Measurements from ENCODE around the gene KIAA1958. TPM values are rescaled to one million over a fixed set of nuclear protein-coding genes. Genes with fewer than 3 reads are reported as not detected.

The KIAA1958 gene
- total and polyA plus RNA-seq, 5 donors = 0.66 to 4.4 (median 3.1) TPM

DNA sequence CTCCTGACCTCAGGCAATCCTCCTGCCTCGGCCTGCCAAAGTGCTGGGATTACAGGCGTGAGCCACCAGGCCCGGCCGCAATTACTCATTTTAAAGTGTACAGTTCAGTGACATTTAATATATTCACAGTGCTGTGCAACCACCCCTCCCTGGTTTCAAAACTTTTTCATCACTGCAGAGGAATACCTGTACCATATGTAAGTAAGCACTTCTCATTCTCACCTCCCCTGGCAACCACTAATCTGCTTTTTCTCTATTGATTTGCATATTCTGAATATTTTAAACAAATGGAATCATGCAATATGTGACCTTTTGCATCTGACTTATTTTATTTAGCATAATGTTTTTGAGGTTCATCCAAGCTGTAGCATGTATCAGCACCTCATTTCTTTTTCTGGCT is 21.3 kb upstream of the KIAA1958 start:
- intact Hi-C loops (cut with DNase I) = loop anchor here in 1 of 4 donors (10.0 kb wide), 1 partner anchor 239 kb away; no protein-coding TSS in a partner anchor
- WGBS = 98% methylated on average over 4 of the region's 4 CpGs
- no peak overlapping the region for H3K27ac ChIP-seq (ENCODE audit: low read length)

GRCh38 chr9:112472996-112473395 is 13.6 kb upstream of the KIAA1958 start:
- intact Hi-C loops (cut with DNase I) = loop anchor here in 1 of 4 donors (10.0 kb wide), 1 partner anchor 342 kb away; no protein-coding TSS in a partner anchor
- H3K27ac ChIP-seq (ENCODE audit: low read length) = no peak overlapping the region
- ATAC-seq (no peak), DNase-seq (no peak)
- no peaks in the 10 kb centered on the region for H3K27me3 ChIP-seq (ENCODE audit: control insufficient read depth, insufficient read depth)
- WGBS = 87% methylated on average over 3 of the region's 3 CpGs
- no peaks in the 10 kb centered on the region for H3K4me1 ChIP-seq (ENCODE audit: control insufficient read depth, insufficient read depth, low read length)
- H3K9me3 ChIP-seq (ENCODE audit: control insufficient read depth, low read length) = no peaks in the 10 kb centered on the region
- no peak overlapping the region for H3K4me3 ChIP-seq (ENCODE audit: low read length)

More for the DNA sequence above, 21.3 kb upstream of the KIAA1958 start:
- H3K9me3 ChIP-seq (ENCODE audit: control insufficient read depth, low read length) = no peaks in the 10 kb centered on the region
- DNase-seq = no peak
- ATAC-seq = no peak
- H3K27me3 ChIP-seq (ENCODE audit: control insufficient read depth, insufficient read depth) = no peaks in the 10 kb centered on the region
- no peak overlapping the region for H3K4me3 ChIP-seq (ENCODE audit: low read length)
- no peaks in the 10 kb centered on the region for H3K4me1 ChIP-seq (ENCODE audit: control insufficient read depth, insufficient read depth, low read length)

DNA sequence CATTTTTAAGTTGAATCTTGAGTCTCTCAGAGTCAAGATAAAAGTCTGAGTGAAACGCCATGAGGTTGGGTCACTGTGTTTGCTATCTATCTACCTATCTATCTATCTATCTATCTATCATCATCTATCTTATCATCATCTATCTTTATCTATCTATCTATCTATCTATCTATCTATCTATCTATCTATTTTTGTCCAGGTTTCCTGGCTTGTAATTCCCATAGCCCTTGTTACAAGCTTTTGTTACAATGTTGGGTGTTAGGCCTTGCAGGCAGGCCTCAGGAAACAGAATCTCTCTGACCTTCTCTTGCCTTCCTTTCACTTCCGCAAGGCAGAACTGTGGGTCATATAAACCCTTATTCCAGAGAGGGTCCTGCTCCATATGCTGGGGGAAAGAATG is 12.6 kb upstream of the KIAA1958 start:
- H3K27me3 ChIP-seq (ENCODE audit: control insufficient read depth, insufficient read depth) = no peaks in the 10 kb centered on the region
- no peak overlapping the region for H3K4me3 ChIP-seq (ENCODE audit: low read length)
- no peak overlapping the region for H3K27ac ChIP-seq (ENCODE audit: low read length)
- DNase-seq (no peak), ATAC-seq (no peak)
- no peaks in the 10 kb centered on the region for H3K9me3 ChIP-seq (ENCODE audit: control insufficient read depth, low read length)
- intact Hi-C loops (cut with DNase I) = loop anchor here in 1 of 4 donors (10.0 kb wide), 1 partner anchor 341 kb away; no protein-coding TSS in a partner anchor
- no peaks in the 10 kb centered on the region for H3K4me1 ChIP-seq (ENCODE audit: control insufficient read depth, insufficient read depth, low read length)
- 95% methylated on average over 2 of the region's 2 CpGs for WGBS

DNA sequence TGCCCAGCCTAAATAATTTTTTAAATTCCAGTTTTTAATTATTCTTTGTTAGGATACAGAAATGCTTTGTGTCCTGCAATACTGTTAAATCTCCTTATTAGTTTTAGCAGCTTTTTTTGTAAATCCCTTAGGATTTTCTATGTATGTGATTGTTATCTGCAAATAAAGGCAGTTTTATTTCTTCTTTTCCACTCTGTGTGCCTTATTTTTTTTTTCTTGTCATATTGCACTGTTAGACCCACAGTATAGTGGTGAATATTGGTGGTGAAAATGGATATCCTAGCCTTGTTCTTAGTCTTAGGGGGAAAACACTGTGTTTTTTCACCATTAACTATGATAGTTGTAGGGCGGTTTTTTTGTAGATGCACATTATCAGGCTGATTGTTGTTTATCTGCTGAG is 11.3 kb upstream of the KIAA1958 start:
- H3K27me3 ChIP-seq (ENCODE audit: control insufficient read depth, insufficient read depth) = no peaks in the 10 kb centered on the region
- no peaks in the 10 kb centered on the region for H3K9me3 ChIP-seq (ENCODE audit: control insufficient read depth, low read length)
- no peak for DNase-seq
- ATAC-seq = no peak
- H3K27ac ChIP-seq (ENCODE audit: low read length) = no peak overlapping the region
- intact Hi-C loops (cut with DNase I) = loop anchor here in 1 of 4 donors (10.0 kb wide), 1 partner anchor 339 kb away; no protein-coding TSS in a partner anchor
- H3K4me1 ChIP-seq (ENCODE audit: control insufficient read depth, insufficient read depth, low read length) = no peaks in the 10 kb centered on the region
- H3K4me3 ChIP-seq (ENCODE audit: low read length) = no peak overlapping the region
- 97% methylated on average over 1 of the region's 1 CpG for WGBS

GRCh38 chr9:112477330-112477729 is 9.3 kb upstream of the KIAA1958 start:
- intact Hi-C loops (cut with DNase I) = loop anchor here in 1 of 4 donors (10.0 kb wide), 1 partner anchor 337 kb away; no protein-coding TSS in a partner anchor
- 96% methylated on average over 2 of the region's 2 CpGs for WGBS
- Histone ChIP-seq H3K9me3 (ENCODE audit: control insufficient read depth, low read length) (no peaks in the 10 kb centered on the region), H3K4me3 (ENCODE audit: low read length) (no peak overlapping the region), H3K4me1 (ENCODE audit: control insufficient read depth, insufficient read depth, low read length) (no peaks in the 10 kb centered on the region), H3K27ac (ENCODE audit: low read length) (no peak overlapping the region), H3K27me3 (ENCODE audit: control insufficient read depth, insufficient read depth) (no peaks in the 10 kb centered on the region)
- ATAC-seq (no peak), DNase-seq (no peak)

DNA sequence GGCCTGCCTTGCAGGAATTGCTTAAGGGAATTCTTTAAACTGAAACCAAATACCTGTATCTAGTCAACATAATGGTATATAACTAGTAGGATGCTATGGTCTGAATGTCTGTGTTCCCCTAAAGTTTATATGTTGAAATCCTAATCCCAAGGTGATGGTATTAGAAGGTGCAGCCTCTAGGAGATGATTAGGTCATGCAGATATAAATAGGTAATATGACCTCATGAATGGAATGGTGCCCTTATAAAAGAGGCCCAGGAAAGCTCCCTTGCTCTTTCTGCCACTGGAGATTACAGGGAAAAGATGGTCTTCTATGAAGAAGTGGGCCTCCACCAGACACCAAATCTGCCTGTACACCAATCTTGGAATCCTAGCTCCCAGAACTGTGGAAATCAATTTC is 7.4 kb upstream of the KIAA1958 start:
- H3K9me3 ChIP-seq (ENCODE audit: control insufficient read depth, low read length) = no peaks in the 10 kb centered on the region
- H3K4me1 ChIP-seq (ENCODE audit: control insufficient read depth, insufficient read depth, low read length) = no peaks in the 10 kb centered on the region
- no peak overlapping the region for H3K4me3 ChIP-seq (ENCODE audit: low read length)
- no peaks in the 10 kb centered on the region for H3K27me3 ChIP-seq (ENCODE audit: control insufficient read depth, insufficient read depth)
- ATAC-seq (no peak), DNase-seq (no peak)
- intact Hi-C loops (cut with DNase I) = loop anchor here in 1 of 4 donors (10.0 kb wide), 1 partner anchor 336 kb away; no protein-coding TSS in a partner anchor
- no peak overlapping the region for H3K27ac ChIP-seq (ENCODE audit: low read length)

GRCh38 chr9:112484607-112485006 is 2.0 kb upstream of the KIAA1958 start:
- Histone ChIP-seq H3K4me3 (ENCODE audit: low read length) (no peak overlapping the region), H3K27ac (ENCODE audit: low read length) (no peak overlapping the region), H3K9me3 (ENCODE audit: control insufficient read depth, low read length) (no peaks in the 10 kb centered on the region), H3K4me1 (ENCODE audit: control insufficient read depth, insufficient read depth, low read length) (no peaks in the 10 kb centered on the region), H3K27me3 (ENCODE audit: control insufficient read depth, insufficient read depth) (no peaks in the 10 kb centered on the region)
- WGBS = 94% methylated on average over 2 of the region's 2 CpGs
- ATAC-seq (no peak), DNase-seq (no peak)
- intact Hi-C loops (cut with DNase I) = loop anchor here in 1 of 4 donors (10.0 kb wide), 1 partner anchor 220 kb away; no protein-coding TSS in a partner anchor

- WGBS = 73% methylated on average over 3 of the region's 3 CpGs
- intact Hi-C loops (cut with DNase I) = loop anchor here in 1 of 4 donors (10.0 kb wide), 1 partner anchor 219 kb away; no protein-coding TSS in a partner anchor
- H3K27ac ChIP-seq (ENCODE audit: low read length) = no peak overlapping the region
- H3K9me3 ChIP-seq (ENCODE audit: control insufficient read depth, low read length) = no peaks in the 10 kb centered on the region
- no peaks in the 10 kb centered on the region for H3K4me1 ChIP-seq (ENCODE audit: control insufficient read depth, insufficient read depth, low read length)
- ATAC-seq = no peak
- no peak for DNase-seq
- H3K4me3 ChIP-seq (ENCODE audit: low read length) = no peak overlapping the region
- H3K27me3 ChIP-seq (ENCODE audit: control insufficient read depth, insufficient read depth) = no peaks in the 10 kb centered on the region
Observed at GRCh38 chr9:112485574-112485973, 1.1 kb upstream of the KIAA1958 start.

DNA sequence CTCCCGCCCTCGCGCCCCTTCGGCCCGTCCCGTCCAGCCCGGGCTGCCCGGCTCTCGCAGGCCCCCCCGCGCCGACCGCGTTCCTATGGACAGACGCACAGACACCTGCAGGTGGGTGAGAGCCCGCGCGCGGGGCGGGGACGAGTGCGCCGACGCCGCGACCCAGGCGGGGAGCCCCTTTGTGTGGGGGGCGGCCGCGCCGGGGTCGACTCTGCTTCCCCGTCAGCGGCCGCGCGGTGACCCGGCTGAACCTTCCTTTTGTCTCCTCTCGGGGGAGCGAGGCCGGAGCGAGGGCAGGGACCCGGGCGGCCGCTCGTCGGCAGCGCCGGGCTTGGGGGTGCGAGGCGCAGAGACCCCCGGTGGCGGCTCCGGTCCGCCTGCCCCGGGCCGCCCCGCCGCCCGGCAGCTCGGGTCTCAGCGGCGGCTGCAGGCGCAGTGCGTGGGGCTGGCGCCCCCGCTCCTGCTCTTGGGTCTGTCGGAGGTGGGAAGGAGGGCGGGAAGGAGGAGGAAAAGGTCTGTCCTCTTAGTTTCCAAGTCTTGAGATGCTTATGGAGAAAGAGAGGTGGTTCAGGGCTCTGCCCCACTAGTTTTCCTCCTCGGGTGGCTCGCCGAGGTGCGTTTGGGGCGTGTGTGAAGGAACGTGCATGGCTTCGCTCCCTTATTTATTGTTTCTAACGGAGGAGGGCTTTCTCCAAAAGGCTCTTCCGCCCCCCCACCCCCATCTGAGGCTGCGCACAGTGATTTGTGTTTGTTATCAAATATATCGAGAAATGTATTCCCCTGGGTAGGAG is 576 bp downstream of the KIAA1958 start:
- ATAC-seq = peak; percentile 60
- DNase-seq = peak; percentile 53 to 84 (median 83)
- Histone ChIP-seq H3K4me1 (ENCODE audit: control insufficient read depth, insufficient read depth, low read length) (no peaks in the 10 kb centered on the region), H3K4me3 (ENCODE audit: low read length) (peak overlapping the region; percentile 96), H3K9me3 (ENCODE audit: control insufficient read depth, low read length) (no peaks in the 10 kb centered on the region), H3K27me3 (ENCODE audit: control insufficient read depth, insufficient read depth) (no peaks in the 10 kb centered on the region), H3K27ac (ENCODE audit: low read length) (peak overlapping the region; percentile 25)
- intact Hi-C loops (cut with DNase I) = loop anchor here in 1 of 4 donors (10.0 kb wide), 1 partner anchor 218 kb away; no protein-coding TSS in a partner anchor
- WGBS = under 1% methylated on average over 80 of the region's 80 CpGs

DNA sequence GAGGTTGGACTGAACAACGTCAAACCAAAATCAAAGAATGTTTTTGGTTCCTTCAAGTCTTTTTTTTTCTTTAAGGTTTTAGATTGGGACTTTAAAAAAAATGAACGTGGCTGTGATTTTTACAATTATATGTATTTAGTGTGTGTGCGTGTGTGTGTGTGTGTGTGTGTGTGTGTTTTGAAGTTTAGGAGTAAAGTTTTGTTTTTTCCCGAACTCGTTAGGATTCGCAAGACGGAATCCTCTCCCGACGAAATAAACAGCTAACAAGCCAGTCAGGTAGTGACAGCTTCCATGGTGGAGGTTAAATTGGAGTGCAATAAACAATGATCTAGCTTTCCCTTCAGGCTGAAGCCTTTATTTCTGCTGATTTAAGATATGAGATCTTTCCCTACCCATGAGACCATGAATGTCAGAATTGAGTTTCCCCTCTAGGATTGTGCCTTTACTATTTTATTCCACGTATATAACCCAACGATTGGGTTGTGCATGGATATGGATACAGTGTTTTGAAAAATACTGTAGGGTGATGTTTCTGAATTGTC is 1.2 kb downstream of the KIAA1958 start:
- ATAC-seq (no peak), DNase-seq (no peak)
- Histone ChIP-seq H3K27me3 (ENCODE audit: control insufficient read depth, insufficient read depth) (no peaks in the 10 kb centered on the region), H3K9me3 (ENCODE audit: control insufficient read depth, low read length) (no peaks in the 10 kb centered on the region), H3K4me3 (ENCODE audit: low read length) (peak overlapping the region; percentile 96), H3K4me1 (ENCODE audit: control insufficient read depth, insufficient read depth, low read length) (no peaks in the 10 kb centered on the region), H3K27ac (ENCODE audit: low read length) (no peak overlapping the region)
- WGBS = 13% methylated on average over 11 of the region's 11 CpGs
- intact Hi-C loops (cut with DNase I) = loop anchor here in 1 of 4 donors (10.0 kb wide), 1 partner anchor 217 kb away; no protein-coding TSS in a partner anchor

DNA sequence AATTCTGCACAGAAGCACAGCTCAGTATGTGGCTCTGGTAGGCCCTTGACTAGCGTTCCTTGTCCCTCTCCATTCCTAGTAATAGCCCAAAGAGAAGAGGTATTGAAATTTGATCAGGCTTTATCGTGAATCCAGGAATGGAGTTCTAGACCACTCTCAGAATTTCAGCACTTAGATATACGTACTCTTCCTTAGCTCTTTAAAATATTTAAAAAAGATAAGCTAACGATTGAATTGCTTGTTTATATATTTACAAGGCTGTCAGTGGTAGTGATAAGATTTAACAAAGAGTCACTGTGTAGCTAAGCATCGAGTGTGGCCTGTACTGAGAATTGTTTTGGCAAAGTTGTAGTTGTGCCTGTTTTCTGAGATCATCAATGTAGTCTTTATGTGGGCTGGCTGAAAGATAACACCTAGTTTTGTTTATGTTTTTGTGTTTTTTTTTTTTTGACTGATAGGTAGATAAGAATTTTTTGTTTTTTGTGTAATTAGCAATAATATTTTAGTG is 2.5 kb downstream of the KIAA1958 start:
- intact Hi-C loops (cut with DNase I) = loop anchor here in 1 of 4 donors (10.0 kb wide), 1 partner anchor 216 kb away; no protein-coding TSS in a partner anchor
- Histone ChIP-seq H3K27me3 (ENCODE audit: control insufficient read depth, insufficient read depth) (no peaks in the 10 kb centered on the region), H3K27ac (ENCODE audit: low read length) (no peak overlapping the region), H3K4me3 (ENCODE audit: low read length) (no peak overlapping the region), H3K4me1 (ENCODE audit: control insufficient read depth, insufficient read depth, low read length) (no peaks in the 10 kb centered on the region), H3K9me3 (ENCODE audit: control insufficient read depth, low read length) (no peaks in the 10 kb centered on the region)
- WGBS = 58% methylated on average over 5 of the region's 5 CpGs
- ATAC-seq = no peak
- no peak for DNase-seq

All from right cardiac atrium (tissue), 5 donors.